Fibroblast of the aortic adventitia (primary cell): ENCODE data around the gene CYP3A5. TPM values are rescaled to one million over a fixed set of nuclear protein-coding genes. Genes with fewer than 3 reads are reported as not detected.
"Not testable (repeated sequence)": the region's sequence is repeated elsewhere in the genome, so short reads cannot be mapped to it uniquely, and the experiment has no call there.

Source experiments
- DNase-seq: peaks from one replicate; pipeline ENCODE4 v3.0.0-alpha.2; 2010; ENCODE audit warnings: low read depth
- H3K4me3 ChIP-seq: 2 replicates; pipeline ENCODE4 v1.5.1; 2011; ENCODE audit warnings: low read depth, mild to moderate bottlenecking, control low read depth, low read length, moderate library complexity
- CTCF ChIP-seq: IDR thresholded peaks from 2 replicates; pipeline ENCODE4 v1.5.1; 2011; ENCODE audit warnings: mild to moderate bottlenecking, low read length, control low read depth, inconsistent platforms; ENCODE audit not compliant: insufficient read depth
- total RNA-seq: library from RNA; depleted of rRNA; stranded (reverse); fragments of >200 nt; gene quantifications from 2 replicates; pipeline ENCODE4 v1.2.3, GENCODE V29; 2012; ENCODE audit warnings: low replicate concordance

CYP3A5 gene
- 1.1 and 2.9 TPM in 2 replicates for total RNA-seq

DNA sequence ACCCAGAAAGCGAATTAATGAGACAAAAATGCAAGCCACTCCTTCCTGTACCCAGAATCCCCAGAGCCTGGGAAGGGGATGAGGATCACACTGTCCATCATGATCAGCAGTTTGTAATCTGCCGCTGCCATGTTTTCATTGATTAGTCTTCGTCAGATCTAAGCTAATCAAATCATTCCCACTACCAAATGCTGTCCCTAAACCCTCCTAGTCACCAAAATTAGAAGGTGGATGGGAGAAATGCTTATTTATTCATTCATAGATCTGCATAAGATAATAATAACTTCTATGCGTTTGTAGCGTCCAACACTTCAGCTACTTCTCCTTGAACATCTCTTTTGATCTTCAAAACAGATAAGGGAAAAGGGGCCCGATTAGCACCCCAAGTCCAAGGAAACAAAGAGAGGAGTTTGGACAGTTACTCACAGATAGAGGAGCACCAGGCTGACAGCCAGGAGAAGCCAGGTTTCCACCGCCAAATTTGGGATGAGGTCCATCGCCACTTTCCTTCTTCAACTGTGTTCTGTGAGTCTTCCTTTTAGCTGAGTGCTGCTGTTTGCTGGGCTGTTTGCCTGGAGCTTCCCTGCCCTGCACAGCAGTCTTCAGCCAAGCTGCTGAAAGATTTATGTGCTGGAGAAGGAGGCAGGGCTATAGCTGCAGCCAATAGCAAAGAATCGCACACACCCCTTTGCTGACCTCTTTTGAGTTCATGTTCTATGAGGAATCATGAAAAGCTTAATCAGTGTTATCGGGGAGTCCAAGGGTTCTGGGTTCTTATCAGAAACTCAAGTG lies at the start of gene CYP3A5:
Gene CYP3A5, minus strand, starts transcription at position 597 of the 792 bp plus-strand sequence. Its CDS starts 100 bp downstream, at position 497.
- H3K4me3 ChIP-seq: no peak within 1 kb of the TSS
- peak; percentile 55 for DNase-seq
- no peak for TF ChIP-seq CTCF

DNA sequence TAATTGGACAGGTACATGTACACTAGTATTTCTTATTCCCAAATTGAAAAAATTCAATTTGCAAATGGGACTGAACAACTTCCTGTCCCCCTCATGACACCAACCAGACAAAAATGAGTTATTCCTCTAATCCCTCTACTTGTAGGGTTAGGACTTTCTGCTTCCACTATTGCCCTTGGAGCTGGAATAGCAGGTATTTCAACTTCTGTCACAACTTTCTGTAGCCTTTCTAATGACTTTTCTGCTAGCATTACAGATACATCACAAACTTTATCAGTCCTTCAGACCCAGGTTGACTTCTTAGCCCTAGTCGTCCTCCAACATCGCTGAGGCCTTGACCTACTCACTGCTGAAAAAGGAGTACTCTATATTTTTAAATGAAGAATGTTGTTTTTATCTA lies 48.8 kb upstream of the CYP3A5 start:
- TF ChIP-seq CTCF: no peak
- no peak overlapping the region for H3K4me3 ChIP-seq
- DNase-seq: no peak

- DNase-seq: not testable (repeated sequence)
Observed at GRCh38 chr7:99723201-99723600, 43.4 kb upstream of the CYP3A5 start.

DNA sequence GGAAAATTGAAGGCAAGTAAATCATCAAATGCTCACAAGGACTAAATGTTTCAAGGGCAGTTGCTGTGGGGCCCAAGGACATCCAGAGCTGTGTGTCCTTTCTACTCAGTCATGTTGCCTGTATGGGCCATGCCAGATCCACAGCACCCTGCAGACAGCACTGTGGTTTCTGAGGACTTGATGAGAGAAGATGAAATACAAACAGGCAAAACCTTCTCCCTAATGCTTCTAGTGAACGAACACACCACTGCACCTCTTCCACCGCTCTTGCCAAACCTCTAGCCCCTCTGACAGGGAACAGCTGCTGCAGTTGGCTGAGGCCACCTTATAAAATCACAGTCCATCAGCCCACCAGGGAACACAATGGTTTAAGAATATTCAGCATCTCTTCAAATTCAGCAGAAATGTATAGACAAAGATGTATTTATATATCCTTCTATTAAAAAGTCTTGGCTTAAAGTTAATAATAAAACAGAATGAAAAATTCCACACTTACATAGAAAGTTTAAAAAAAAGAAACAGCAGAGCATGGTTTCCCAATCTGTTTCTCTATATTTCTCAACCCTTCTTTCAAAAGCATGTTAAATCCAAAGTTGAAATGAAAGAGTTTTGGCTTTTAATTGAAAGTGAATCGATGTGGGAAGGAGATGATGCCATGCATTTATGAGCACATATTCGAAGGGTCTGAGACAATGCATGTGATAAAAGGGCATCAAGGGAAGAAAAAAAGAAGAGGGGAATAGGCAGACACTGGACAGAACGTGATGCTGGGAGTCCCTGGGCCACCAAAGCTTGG lies 41.2 kb upstream of the CYP3A5 start:
- no peak overlapping the region for H3K4me3 ChIP-seq
- no peak for TF ChIP-seq CTCF
- no peak for DNase-seq

More at GRCh38 chr7:99723201-99723600, 43.4 kb upstream of the CYP3A5 start:
- H3K4me3 ChIP-seq: not testable (repeated sequence)

DNA sequence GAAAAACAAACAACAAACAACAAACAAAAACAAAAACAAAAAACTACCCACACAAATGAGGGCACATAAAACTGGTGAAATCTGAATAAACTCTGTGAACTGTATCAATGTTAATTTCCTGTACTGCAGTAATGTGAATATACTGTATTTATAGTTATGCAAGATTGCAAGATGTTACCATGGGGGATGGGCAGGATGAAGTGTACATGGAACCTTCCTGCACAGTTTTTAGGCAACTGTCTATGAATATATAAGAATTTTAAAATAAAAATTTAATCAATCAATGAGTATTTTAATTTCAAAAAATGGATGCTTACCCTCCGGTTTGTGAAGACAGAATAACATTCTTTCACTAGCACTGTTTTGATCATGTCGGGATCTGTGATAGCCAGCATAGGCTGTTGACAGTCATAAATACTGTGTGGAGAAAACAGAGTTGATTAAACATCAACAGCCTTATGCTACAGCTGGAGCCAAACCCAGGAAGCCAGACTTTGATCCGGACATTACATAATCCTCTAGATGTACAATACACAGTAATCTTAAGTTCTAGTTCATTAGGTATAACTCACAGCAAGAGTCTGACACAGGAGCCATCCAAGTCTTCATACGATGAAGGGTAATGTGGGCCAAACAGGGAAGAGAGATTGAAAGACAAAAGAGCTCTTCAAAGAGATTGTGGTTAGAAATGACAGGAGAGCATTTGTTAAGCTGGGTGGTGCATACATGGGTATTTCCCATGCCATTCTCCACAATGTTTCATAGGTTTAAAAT lies 40.4 kb upstream of the CYP3A5 start:
- no peak overlapping the region for H3K4me3 ChIP-seq
- no peak for TF ChIP-seq CTCF
- DNase-seq: no peak

DNA sequence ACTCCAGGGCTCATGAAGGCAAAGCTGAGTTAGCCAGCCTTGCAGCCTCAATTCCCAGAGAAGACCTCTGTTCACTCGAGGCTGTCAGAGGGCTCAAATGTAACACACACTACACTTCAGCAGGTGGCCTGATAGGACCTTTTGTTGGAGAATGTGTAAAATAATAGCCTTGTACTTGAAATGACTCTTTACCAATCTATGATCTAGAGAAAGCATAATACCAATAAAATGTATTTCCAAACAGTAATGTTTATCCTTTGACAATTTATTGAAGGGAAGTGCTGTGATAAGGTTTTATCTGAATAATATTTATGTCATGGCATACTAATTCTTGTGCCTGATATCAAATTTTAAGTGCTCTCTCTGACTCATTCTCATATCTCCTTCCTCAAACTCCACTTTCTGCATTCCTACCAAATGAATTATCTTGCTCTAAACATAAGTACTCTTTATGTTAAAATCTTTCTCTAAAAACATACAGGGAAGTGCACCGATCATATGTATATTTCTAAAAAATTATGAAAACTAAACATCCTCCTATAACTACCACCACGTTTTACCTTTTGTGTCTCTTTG lies 34.3 kb upstream of the CYP3A5 start:
- DNase-seq: no peak
- no peak overlapping the region for H3K4me3 ChIP-seq
- no peak for TF ChIP-seq CTCF
